A549 (cell line): Measurements from ENCODE around the gene SLC6A6. TPM values are rescaled to one million over a fixed set of nuclear protein-coding genes. Genes with fewer than 3 reads are reported as not detected.

ENCODE experiments used
- BHLHE40 ChIP-seq: IDR thresholded peaks from 2 replicates; pipeline ENCODE4 v1.6.1; 2012; ENCODE audit warnings: low read depth, low read length, inconsistent platforms
- CBX2 ChIP-seq: fragments of 200-600 bp; sonication (generic); IDR thresholded peaks from 2 replicates; pipeline ENCODE4 v1.6.1; 2016; ENCODE audit warnings: low read depth, mild to moderate bottlenecking, borderline replicate concordance
- CBX8 ChIP-seq: fragments of 200-600 bp; sonication (generic); IDR thresholded peaks from 2 replicates; pipeline ENCODE4 v1.6.1; 2016
- CEBPB ChIP-seq, 2 experiments: fragments of >200 bp in 1 of 2; sonication (Bioruptor Twin) in 1 of 2; formaldehyde crosslinking in 1 of 2; IDR thresholded peaks; 2 replicates each; pipeline ENCODE4 v1.6.1; 2012 to 2016
- CHD2 ChIP-seq: fragments of 150-350 bp; IDR thresholded peaks from 2 replicates; pipeline ENCODE4 v1.6.1; 2014; ENCODE audit warnings: low read length; ENCODE audit not compliant: partially characterized antibody
- EP300 ChIP-seq, 2 experiments: fragments of >200 bp; sonication (Bioruptor Twin); formaldehyde crosslinking; IDR thresholded peaks; 2 replicates in 1 of 2; 3 replicates in 1 of 2; pipeline ENCODE4 v1.6.1; 2016 to 2017
- ESRRA ChIP-seq: fragments of 150-350 bp; IDR thresholded peaks from 2 replicates; pipeline ENCODE4 v1.6.1; 2014; ENCODE audit warnings: mild to moderate bottlenecking, low read length, borderline replicate concordance
- HEYL ChIP-seq: fragments of 250-450 bp; sonication (Bioruptor Pico); IDR thresholded peaks from 2 replicates; pipeline ENCODE4 v1.8.0; 2021; ENCODE audit warnings: mild to moderate bottlenecking, moderate library complexity
- HOXA7 ChIP-seq: fragments of 250-450 bp; sonication (Bioruptor Pico); IDR thresholded peaks from 2 replicates; pipeline ENCODE4 v1.5.0; 2020; ENCODE audit warnings: mild to moderate bottlenecking, moderate library complexity
- HOXB5 ChIP-seq: fragments of 250-450 bp; sonication (Bioruptor Pico); IDR thresholded peaks from 2 replicates; pipeline ENCODE4 v1.5.0; 2020; ENCODE audit warnings: mild to moderate bottlenecking, moderate library complexity
- KDM1A ChIP-seq: fragments of 200-600 bp; sonication (generic); IDR thresholded peaks from 2 replicates; pipeline ENCODE4 v1.6.1; 2016; ENCODE audit warnings: low read depth, mild to moderate bottlenecking
- MAFK ChIP-seq: fragments of 450-650 bp; IDR thresholded peaks from 2 replicates; pipeline ENCODE4 v1.6.1; 2014; ENCODE audit not compliant: partially characterized antibody
- MAZ ChIP-seq: fragments of 150-350 bp; IDR thresholded peaks from 2 replicates; pipeline ENCODE4 v1.6.1; 2014; ENCODE audit warnings: antibody characterized with exemption, low read depth, low read length, borderline replicate concordance
- MYC ChIP-seq: IDR thresholded peaks from 2 replicates; pipeline ENCODE4 v1.6.1; 2012; ENCODE audit warnings: mild to moderate bottlenecking, inconsistent platforms, low read length, improper control_type of control experiment, borderline replicate concordance
- NPAS2 ChIP-seq: fragments of 250-450 bp; sonication (Bioruptor Pico); IDR thresholded peaks from 2 replicates; pipeline ENCODE4 v1.8.0; 2022; ENCODE audit warnings: mild to moderate bottlenecking, moderate library complexity, borderline replicate concordance
- NR3C1 ChIP-seq: fragments of >200 bp; sonication (Bioruptor Twin); formaldehyde crosslinking; IDR thresholded peaks from 3 replicates; pipeline ENCODE4 v1.6.1; 2017
- PHF8 ChIP-seq: fragments of 200-600 bp; sonication (generic); IDR thresholded peaks from 2 replicates; pipeline ENCODE4 v1.6.1; 2016; ENCODE audit warnings: low read depth, mild to moderate bottlenecking, antibody characterized with exemption, moderate library complexity, borderline replicate concordance
- POLR2A ChIP-seq: IDR thresholded peaks from 2 replicates; pipeline ENCODE4 v1.6.1; 2012; ENCODE audit warnings: mild to moderate bottlenecking, low read length
- RARB ChIP-seq: fragments of 250-450 bp; sonication (Bioruptor Pico); IDR thresholded peaks from 2 replicates; pipeline ENCODE4 v1.8.0; 2021; ENCODE audit warnings: mild to moderate bottlenecking, moderate library complexity
- RCOR1 ChIP-seq: fragments of 150-350 bp; IDR thresholded peaks from 2 replicates; pipeline ENCODE4 v1.6.1; 2014; ENCODE audit warnings: antibody characterized with exemption, low read length, low read depth
- RFX5 ChIP-seq: fragments of 450-650 bp; IDR thresholded peaks from 2 replicates; pipeline ENCODE4 v1.7.1; 2014; ENCODE audit warnings: antibody characterized with exemption, mild to moderate bottlenecking, moderate library complexity
- SMC3 ChIP-seq: fragments of >200 bp; sonication (Bioruptor Twin); formaldehyde crosslinking; IDR thresholded peaks from 3 replicates; pipeline ENCODE4 v1.6.1; 2018; ENCODE audit warnings: inconsistent platforms
- SREBF2 ChIP-seq: fragments of 450-650 bp; IDR thresholded peaks from 2 replicates; pipeline ENCODE4 v1.6.1; 2014; ENCODE audit warnings: mild to moderate bottlenecking, moderate library complexity
- TFCP2L1 ChIP-seq: fragments of 250-450 bp; sonication (Bioruptor Pico); IDR thresholded peaks from 2 replicates; pipeline ENCODE4 v1.5.0; 2021; ENCODE audit warnings: mild to moderate bottlenecking
- ZC3H11A ChIP-seq: fragments of 450-650 bp; IDR thresholded peaks from 2 replicates; pipeline ENCODE4 v1.6.1; 2014; ENCODE audit warnings: antibody characterized with exemption, mild to moderate bottlenecking
- ZFP36 ChIP-seq: fragments of 450-650 bp; IDR thresholded peaks from 2 replicates; pipeline ENCODE4 v1.6.1; 2014; ENCODE audit warnings: borderline replicate concordance; ENCODE audit not compliant: partially characterized antibody
- ZNF302 ChIP-seq: fragments of 250-450 bp; sonication (Bioruptor Pico); IDR thresholded peaks from 2 replicates; pipeline ENCODE4 v1.9.0; 2021; ENCODE audit warnings: inconsistent platforms, mild to moderate bottlenecking, moderate library complexity
- ZSCAN20 ChIP-seq: fragments of 250-450 bp; sonication (Bioruptor Pico); IDR thresholded peaks from 2 replicates; pipeline ENCODE4 v1.8.0; 2022; ENCODE audit warnings: mild to moderate bottlenecking, moderate library complexity
- polyA plus RNA-seq, 4 experiments: library from polyadenylated mRNA; depleted of rRNA in 3 of 4; stranded (reverse); fragments of >200 nt; fragmentation: RNase III in 1 of 4; extraction: RNeasy Plus Mini Kit Qiagen cat#74134 plus additional on column Dnase treatment in 1 of 4; gene quantifications; 2 replicates in 3 of 4; 3 replicates in 1 of 4; pipeline ENCODE4 v1.2.3, GENCODE V29; 2011 to 2017
- TF ChIP-seq, protein P1 (sequence below): IDR thresholded peaks from 2 replicates; pipeline ENCODE4 v1.6.1; 2012; ENCODE audit warnings: low read depth, borderline replicate concordance
- TF ChIP-seq, protein P2 (sequence below): fragments of >200 bp; sonication (Bioruptor Twin); formaldehyde crosslinking; IDR thresholded peaks from 3 replicates; pipeline ENCODE4 v1.6.1; 2016
- TF ChIP-seq, protein P3 (sequence below): fragments of 200-600 bp; sonication (generic); IDR thresholded peaks from 2 replicates; pipeline ENCODE4 v1.6.1; 2016; ENCODE audit warnings: antibody characterized with exemption, mild to moderate bottlenecking, moderate library complexity
- TF ChIP-seq, protein P4 (sequence below): fragments of 250-450 bp; sonication (Bioruptor Pico); IDR thresholded peaks from 2 replicates; pipeline ENCODE4 v1.5.0; 2020; ENCODE audit warnings: low read depth, mild to moderate bottlenecking, moderate library complexity

The SLC6A6 gene
- polyA plus RNA-seq, 2 of the 4 experiments (the other 2 are of a cell fraction), result 73.3 to 73.8 TPM

DNA sequence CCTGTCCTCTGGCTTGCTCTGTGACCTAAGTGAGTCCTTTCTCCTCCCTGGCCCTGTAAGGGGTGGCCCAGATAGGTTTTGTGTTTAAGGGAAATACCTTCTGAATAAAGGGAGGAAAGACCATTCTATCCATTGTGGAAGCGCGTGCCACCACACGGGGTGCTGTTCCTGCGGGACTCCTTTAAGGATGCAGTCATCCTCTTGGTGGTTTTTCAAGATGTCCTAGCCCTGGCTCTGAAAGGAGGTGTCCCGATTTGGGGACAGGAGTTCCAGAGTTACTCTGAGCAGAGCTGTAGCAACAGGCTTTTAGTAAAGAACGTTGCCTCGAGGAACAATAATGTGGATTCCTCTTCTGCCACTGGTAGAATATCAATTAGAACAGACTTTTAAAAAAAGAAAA is 9.6 kb downstream of the SLC6A6 start (continued):
- TF ChIP-seq SMC3, result no peak
- no peak for TF ChIP-seq HOXA7 (CRISPR knock-in tag)
- TF ChIP-seq EP300 (IDR thresholded peaks at IDR 0.05), result no peak
- no peak for TF ChIP-seq MAZ
- no peak for TF ChIP-seq CEBPB (IDR thresholded peaks at IDR 0.05)
- TF ChIP-seq ZFP36, result no peak
- TF ChIP-seq MAFK, result no peak
- TF ChIP-seq RCOR1, result no peak
- TF ChIP-seq CBX2, result no peak
- TF ChIP-seq, protein P1, sequence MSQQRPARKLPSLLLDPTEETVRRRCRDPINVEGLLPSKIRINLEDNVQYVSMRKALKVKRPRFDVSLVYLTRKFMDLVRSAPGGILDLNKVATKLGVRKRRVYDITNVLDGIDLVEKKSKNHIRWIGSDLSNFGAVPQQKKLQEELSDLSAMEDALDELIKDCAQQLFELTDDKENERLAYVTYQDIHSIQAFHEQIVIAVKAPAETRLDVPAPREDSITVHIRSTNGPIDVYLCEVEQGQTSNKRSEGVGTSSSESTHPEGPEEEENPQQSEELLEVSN, result no peak
- TF ChIP-seq BHLHE40, result no peak
- no peak for TF ChIP-seq PHF8
- TF ChIP-seq, protein P2, sequence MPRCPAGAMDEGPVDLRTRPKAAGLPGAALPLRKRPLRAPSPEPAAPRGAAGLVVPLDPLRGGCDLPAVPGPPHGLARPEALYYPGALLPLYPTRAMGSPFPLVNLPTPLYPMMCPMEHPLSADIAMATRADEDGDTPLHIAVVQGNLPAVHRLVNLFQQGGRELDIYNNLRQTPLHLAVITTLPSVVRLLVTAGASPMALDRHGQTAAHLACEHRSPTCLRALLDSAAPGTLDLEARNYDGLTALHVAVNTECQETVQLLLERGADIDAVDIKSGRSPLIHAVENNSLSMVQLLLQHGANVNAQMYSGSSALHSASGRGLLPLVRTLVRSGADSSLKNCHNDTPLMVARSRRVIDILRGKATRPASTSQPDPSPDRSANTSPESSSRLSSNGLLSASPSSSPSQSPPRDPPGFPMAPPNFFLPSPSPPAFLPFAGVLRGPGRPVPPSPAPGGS, result no peak
- TF ChIP-seq, protein P3, sequence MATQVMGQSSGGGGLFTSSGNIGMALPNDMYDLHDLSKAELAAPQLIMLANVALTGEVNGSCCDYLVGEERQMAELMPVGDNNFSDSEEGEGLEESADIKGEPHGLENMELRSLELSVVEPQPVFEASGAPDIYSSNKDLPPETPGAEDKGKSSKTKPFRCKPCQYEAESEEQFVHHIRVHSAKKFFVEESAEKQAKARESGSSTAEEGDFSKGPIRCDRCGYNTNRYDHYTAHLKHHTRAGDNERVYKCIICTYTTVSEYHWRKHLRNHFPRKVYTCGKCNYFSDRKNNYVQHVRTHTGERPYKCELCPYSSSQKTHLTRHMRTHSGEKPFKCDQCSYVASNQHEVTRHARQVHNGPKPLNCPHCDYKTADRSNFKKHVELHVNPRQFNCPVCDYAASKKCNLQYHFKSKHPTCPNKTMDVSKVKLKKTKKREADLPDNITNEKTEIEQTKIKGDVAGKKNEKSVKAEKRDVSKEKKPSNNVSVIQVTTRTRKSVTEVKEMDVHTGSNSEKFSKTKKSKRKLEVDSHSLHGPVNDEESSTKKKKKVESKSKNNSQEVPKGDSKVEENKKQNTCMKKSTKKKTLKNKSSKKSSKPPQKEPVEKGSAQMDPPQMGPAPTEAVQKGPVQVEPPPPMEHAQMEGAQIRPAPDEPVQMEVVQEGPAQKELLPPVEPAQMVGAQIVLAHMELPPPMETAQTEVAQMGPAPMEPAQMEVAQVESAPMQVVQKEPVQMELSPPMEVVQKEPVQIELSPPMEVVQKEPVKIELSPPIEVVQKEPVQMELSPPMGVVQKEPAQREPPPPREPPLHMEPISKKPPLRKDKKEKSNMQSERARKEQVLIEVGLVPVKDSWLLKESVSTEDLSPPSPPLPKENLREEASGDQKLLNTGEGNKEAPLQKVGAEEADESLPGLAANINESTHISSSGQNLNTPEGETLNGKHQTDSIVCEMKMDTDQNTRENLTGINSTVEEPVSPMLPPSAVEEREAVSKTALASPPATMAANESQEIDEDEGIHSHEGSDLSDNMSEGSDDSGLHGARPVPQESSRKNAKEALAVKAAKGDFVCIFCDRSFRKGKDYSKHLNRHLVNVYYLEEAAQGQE, result no peak
- no peak for TF ChIP-seq POLR2A
- TF ChIP-seq ZC3H11A, result no peak
- TF ChIP-seq ZNF302 (CRISPR knock-in tag), result no peak
- TF ChIP-seq HOXB5, result peak; percentile 34; the same call in 1 of the 2 replicates
- no peak for TF ChIP-seq ESRRA
- TF ChIP-seq CHD2, result no peak
- TF ChIP-seq ZSCAN20 (CRISPR knock-in tag), result peak; percentile 87
- TF ChIP-seq CBX8, result no peak
- TF ChIP-seq, protein P4, sequence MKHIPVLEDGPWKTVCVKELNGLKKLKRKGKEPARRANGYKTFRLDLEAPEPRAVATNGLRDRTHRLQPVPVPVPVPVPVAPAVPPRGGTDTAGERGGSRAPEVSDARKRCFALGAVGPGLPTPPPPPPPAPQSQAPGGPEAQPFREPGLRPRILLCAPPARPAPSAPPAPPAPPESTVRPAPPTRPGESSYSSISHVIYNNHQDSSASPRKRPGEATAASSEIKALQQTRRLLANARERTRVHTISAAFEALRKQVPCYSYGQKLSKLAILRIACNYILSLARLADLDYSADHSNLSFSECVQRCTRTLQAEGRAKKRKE (CRISPR knock-in tag), result peak; percentile 96
- TF ChIP-seq NR3C1, result no peak
- 0 out of 2 replicates have a peak, but pooled peaks have one; percentile 35 for TF ChIP-seq TFCP2L1 (CRISPR knock-in tag)
- TF ChIP-seq RFX5, result no peak
- TF ChIP-seq NPAS2 (CRISPR knock-in tag), result no peak
- 0 out of 2 replicates have a peak, but pooled peaks have one; percentile 36 for TF ChIP-seq RARB
- TF ChIP-seq KDM1A, result no peak
- TF ChIP-seq SREBF2, result no peak
- TF ChIP-seq HEYL (CRISPR knock-in tag), result peak; percentile 91
- no peak for TF ChIP-seq MYC
